Activated B cell treated with CpG ODN at 0.5 μM for 24 hours (primary cell): ENCODE data around the gene NT5C3B. TPM values are rescaled to one million over a fixed set of nuclear protein-coding genes. Genes with fewer than 3 reads are reported as not detected.
A peak's percentile ranks its signal among the peaks of the same experiment; 100 is the strongest.

Experiments
- ATAC-seq: fragments of 200-7000 bp; cut with Tn5 transposase; one replicate; pipeline ENCODE4 v1.10.0; 2021; ENCODE audit warnings: low read depth, mild to moderate bottlenecking, moderate library complexity
- CTCF ChIA-PET: fragments of 350-600 bp; sonication (Branson Sonifier 250); formaldehyde crosslinking; loops from one replicate; lab custom pipeline; 2021; ENCODE audit warnings: antibody characterized with exemption; lab: Charles Lee
- POLR2A ChIA-PET: fragments of 350-600 bp; sonication (Branson Sonifier 250); formaldehyde crosslinking; loops from one replicate; lab custom pipeline; 2021; ENCODE audit warnings: antibody characterized with exemption; lab: Charles Lee
- DNase-seq: peaks from one replicate; pipeline ENCODE4 v3.0.0; 2022
- H3K27ac Mint-ChIP-seq: one replicate; pipeline ENCODE4 v1.8.0; 2020; ENCODE audit warnings: mixed read lengths
- H3K27me3 Mint-ChIP-seq: one replicate; pipeline ENCODE4 v1.8.0; 2021; ENCODE audit warnings: mixed read lengths
- H3K36me3 Mint-ChIP-seq: one replicate; pipeline ENCODE4 v1.8.0; 2021; ENCODE audit warnings: low read depth, mixed read lengths
- H3K4me1 Mint-ChIP-seq: one replicate; pipeline ENCODE4 v1.8.0; 2021; ENCODE audit warnings: mixed read lengths
- H3K4me3 Mint-ChIP-seq: one replicate; pipeline ENCODE4 v1.8.0; 2020; ENCODE audit warnings: mild to moderate bottlenecking, mixed read lengths
- H3K9me3 Mint-ChIP-seq: one replicate; pipeline ENCODE4 v1.8.0; 2020; ENCODE audit warnings: mixed read lengths
- CTCF ChIP-seq: fragments of 200-600 bp; IDR thresholded peaks from one replicate; pipeline ENCODE4 v1.8.0; 2022; ENCODE audit warnings: antibody characterized with exemption, mild to moderate bottlenecking
- intact Hi-C: fragments of 100-400 bp; cut with micrococcal nuclease; formaldehyde crosslinking; loops from one replicate; pipeline ENCODE4 v1.15.1; 2024
- total RNA-seq: library from RNA; stranded (reverse); gene quantifications from 2 replicates; pipeline ENCODE4 v1.2.3, GENCODE V29; 2022

Gene NT5C3B
- total RNA-seq, 1 donor from 2014 or later, result 38.7 TPM

DNA sequence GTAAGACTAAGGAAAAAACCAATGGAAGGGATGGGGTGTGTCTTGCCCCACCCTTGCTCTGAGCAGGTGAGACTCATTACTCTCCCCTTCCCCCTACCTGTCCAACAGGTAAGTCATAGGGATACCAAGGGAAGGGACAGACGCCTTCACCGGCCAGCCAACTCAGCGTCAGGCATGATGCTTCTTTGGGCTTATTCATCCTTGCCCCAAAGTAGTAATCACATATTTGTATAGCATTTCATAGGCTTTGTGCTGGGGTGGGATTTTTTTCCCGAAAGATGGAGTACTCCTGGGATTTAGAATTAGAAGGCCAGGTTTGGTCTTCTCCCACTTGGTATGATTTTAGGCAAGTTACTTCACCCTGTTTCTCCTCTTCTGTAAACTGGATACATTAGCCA lies 49.0 kb downstream of the NT5C3B start:
- no peaks in the 10 kb centered on the region for H3K36me3 Mint-ChIP-seq
- ChIA-PET CTCF (interaction anchor here (1.0 to 3.1 kb wide), 6 partner anchors 10 to 179 kb away, joined by 3 to 17 read pairs (median 5); partner anchors contain the start of gene FKBP10), POLR2A (interaction anchor here (0.5 to 3.0 kb wide), 13 partner anchors 9 to 230 kb away, joined by 3 to 27 read pairs (median 4); partner anchors contain the start of genes DNAJC7, EIF1, KLHL11 and P3H4)
- ATAC-seq, result no peak
- DNase-seq, result no peak
- TF ChIP-seq CTCF, result no peak
- peak overlapping the region; percentile 78 for H3K4me3 Mint-ChIP-seq
- intact Hi-C loops, result loop anchor here (2.0 to 10.0 kb wide), 3 partner anchors 78 to 598 kb away; partner anchors contain the start of genes EIF1, KLHL11 and STAT3
- H3K4me1 Mint-ChIP-seq, result peaks cover 51% of the 10 kb centered on the region
- H3K9me3 Mint-ChIP-seq, result no peaks in the 10 kb centered on the region
- no peaks in the 10 kb centered on the region for H3K27me3 Mint-ChIP-seq
- H3K27ac Mint-ChIP-seq, result no peak overlapping the region

DNA sequence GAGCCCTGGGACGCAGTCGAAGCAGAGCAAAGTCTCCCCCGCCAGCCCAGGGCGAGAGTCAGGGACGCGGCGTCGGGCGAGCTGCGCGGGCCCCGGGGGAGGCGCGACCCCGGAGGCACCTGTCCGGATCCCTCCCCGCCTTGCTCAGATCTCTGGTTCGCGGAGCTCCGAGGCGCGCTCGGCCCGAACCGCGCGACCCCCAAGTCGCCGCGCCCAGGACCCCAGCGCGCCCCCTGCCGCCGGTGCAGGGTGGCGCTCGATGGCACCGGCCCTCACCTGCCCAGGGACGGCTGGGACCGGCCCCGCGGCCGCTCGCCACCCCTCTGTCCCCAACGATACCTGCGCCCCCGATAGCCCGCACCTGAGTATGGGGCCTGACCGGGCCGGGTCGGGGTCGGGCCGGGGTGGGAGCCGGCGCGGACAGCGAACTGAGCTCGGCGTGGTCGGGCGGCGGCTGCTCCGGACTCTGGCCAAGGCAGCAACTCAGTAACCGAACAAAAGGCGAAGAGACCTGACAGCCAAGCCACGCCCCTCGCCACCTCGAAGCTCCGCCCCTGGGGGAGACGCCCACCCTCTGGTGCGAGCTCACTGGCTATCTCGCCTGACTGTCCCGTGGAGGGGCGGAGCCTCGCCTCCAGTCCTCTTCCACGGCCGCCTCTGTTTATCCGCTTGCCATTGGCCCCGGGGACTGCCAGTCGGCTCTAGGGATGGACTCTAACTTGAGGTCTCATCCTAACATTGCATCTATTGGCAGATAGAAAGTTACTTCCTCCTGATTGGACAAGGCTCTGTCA lies 49.6 kb downstream of the NT5C3B start, which contains the start of gene JUP:
TSS of gene JUP (minus strand) at position 485 of the 794 bp plus-strand sequence. CDS start 14,857 bp downstream, outside the sequence.
- H3K36me3 Mint-ChIP-seq, result no peaks in the 10 kb centered on the region
- CTCF ChIA-PET, result interaction anchor here (1.0 to 3.1 kb wide), 7 partner anchors 9 to 180 kb away, joined by 3 to 17 read pairs (median 7); partner anchors contain the start of genes FKBP10 and P3H4
- POLR2A ChIA-PET, result interaction anchor here (0.5 to 3.0 kb wide), 17 partner anchors 8 to 231 kb away, joined by 3 to 27 read pairs (median 4); partner anchors contain the start of genes ACLY, DNAJC7, EIF1 and HAP1
- no peaks in the 10 kb centered on the region for H3K27me3 Mint-ChIP-seq
- peak within 1 kb of the TSS; percentile 75 for H3K27ac Mint-ChIP-seq
- intact Hi-C loops, result loop anchor here (1.0 to 10.0 kb wide), 5 partner anchors 15 to 598 kb away; partner anchors contain the start of genes EIF1, KLHL11 and STAT3
- peak within 1 kb of the TSS; percentile 78 for H3K4me3 Mint-ChIP-seq
- TF ChIP-seq CTCF, result no peak
- no peaks in the 10 kb centered on the region for H3K9me3 Mint-ChIP-seq
- peak; percentile 94 for ATAC-seq
- DNase-seq, result peak; percentile 98
- peaks cover 57% of the 10 kb centered on the region for H3K4me1 Mint-ChIP-seq

GRCh38 chr17:41785859-41786226 lies 50.2 kb downstream of the NT5C3B start:
- H3K9me3 Mint-ChIP-seq, result no peaks in the 10 kb centered on the region
- intact Hi-C loops, result loop anchor here (1.0 to 10.0 kb wide), 5 partner anchors 15 to 599 kb away; partner anchors contain the start of genes EIF1, KLHL11 and STAT3
- no peak for ATAC-seq
- H3K4me3 Mint-ChIP-seq, result peak overlapping the region; percentile 78
- ChIA-PET POLR2A (interaction anchor here (0.6 to 3.0 kb wide), 10 partner anchors 9 to 133 kb away, joined by 3 to 27 read pairs (median 4); partner anchors contain the start of genes ACLY, EIF1, HAP1 and KLHL11), CTCF (interaction anchor here (1.0 to 3.1 kb wide), 7 partner anchors 8 to 180 kb away, joined by 3 to 17 read pairs (median 7); partner anchors contain the start of genes FKBP10 and P3H4)
- H3K36me3 Mint-ChIP-seq, result no peaks in the 10 kb centered on the region
- peak overlapping the region; percentile 75 for H3K27ac Mint-ChIP-seq
- peaks cover 60% of the 10 kb centered on the region for H3K4me1 Mint-ChIP-seq
- DNase-seq, result peak; percentile 30
- H3K27me3 Mint-ChIP-seq, result no peaks in the 10 kb centered on the region
- no peak for TF ChIP-seq CTCF

- TF ChIP-seq CTCF, result no peak
- DNase-seq (peak; percentile 37), ATAC-seq (peak; percentile 4)
- no peaks in the 10 kb centered on the region for H3K36me3 Mint-ChIP-seq
- H3K4me3 Mint-ChIP-seq, result peak overlapping the region; percentile 78
- ChIA-PET POLR2A (interaction anchor here (0.6 to 3.0 kb wide), 8 partner anchors 22 to 1220 kb away, joined by 3 to 27 read pairs (median 4); partner anchors contain the start of genes ACLY, CCR7, EIF1 and HAP1), CTCF (interaction anchor here (1.3 to 3.1 kb wide), 5 partner anchors 16 to 181 kb away, joined by 3 to 17 read pairs (median 7); partner anchors contain the start of gene P3H4)
- intact Hi-C loops, result loop anchor here (5.0 to 10.0 kb wide), 2 partner anchors 98 to 600 kb away; partner anchors contain the start of genes EIF1 and STAT3
- H3K4me1 Mint-ChIP-seq, result peaks cover 61% of the 10 kb centered on the region
- peak overlapping the region; percentile 75 for H3K27ac Mint-ChIP-seq
- no peaks in the 10 kb centered on the region for H3K9me3 Mint-ChIP-seq
- no peaks in the 10 kb centered on the region for H3K27me3 Mint-ChIP-seq
These were observed 50.8 kb downstream of the NT5C3B start for GRCh38 chr17:41785091-41785858.
